B cell (primary cell): ENCODE measurements around the gene SPATA25. TPM values are rescaled to one million over a fixed set of nuclear protein-coding genes. Genes with fewer than 3 reads are reported as not detected.

ENCODE experiments used
- ATAC-seq: fragments of 200-7000 bp; cut with Tn5 transposase; one replicate; pipeline ENCODE4 v1.10.0; 2021; ENCODE audit warnings: low read depth, mild to moderate bottlenecking, moderate number of reproducible peaks, moderate library complexity
- CTCF ChIA-PET: fragments of 350-600 bp; sonication (Branson Sonifier 250); formaldehyde crosslinking; loops from one replicate; lab custom pipeline; 2021; ENCODE audit warnings: antibody characterized with exemption, inconsistent platforms; lab: Charles Lee
- POLR2A ChIA-PET: fragments of 350-600 bp; sonication (Branson Sonifier 250); formaldehyde crosslinking; loops from one replicate; lab custom pipeline; 2021; ENCODE audit warnings: antibody characterized with exemption; lab: Charles Lee
- DNase-seq: peaks from one replicate; pipeline ENCODE4 v3.0.0; 2013
- H2AFZ ChIP-seq: 2 replicates; pipeline ENCODE4 v1.6.1; 2012; ENCODE audit warnings: mild to moderate bottlenecking, low read depth, low read length; ENCODE audit not compliant: insufficient read depth, poor library complexity, severe bottlenecking
- H3K27ac ChIP-seq, 2 donors: 1 replicate in 1 of 2; 2 replicates in 1 of 2; pipeline ENCODE4 v1.5.1; 2012 to 2013; ENCODE audit warnings: low read length in 2 of 2, mild to moderate bottlenecking in 2 of 2, moderate library complexity in 1 of 2
- H3K27me3 ChIP-seq, 4 experiments: fragments of 200-600 bp in 1 of 4; sonication (generic) in 1 of 4; replicated peaks in 1 of 4; 1 replicate in 2 of 4; 2 replicates in 2 of 4; pipeline versions ENCODE4 v1.6.1 to v1.7.0; 2013 to 2016; ENCODE audit warnings: low read length in 3 of 4, mild to moderate bottlenecking in 2 of 4, mixed read lengths in 1 of 4, moderate library complexity in 1 of 4; ENCODE audit not compliant: insufficient read depth in 4 of 4, control insufficient read depth in 3 of 4; ENCODE audit errors: control extremely low read depth in 1 of 4
- H3K36me3 ChIP-seq, 2 experiments: replicated peaks in 1 of 2; 1 replicate in 1 of 2; 2 replicates in 1 of 2; pipeline versions ENCODE4 v1.6.1 to v1.7.1; 2013; ENCODE audit warnings: low read length in 1 of 2; ENCODE audit not compliant: insufficient read depth in 2 of 2, control insufficient read depth in 1 of 2; ENCODE audit errors: control extremely low read depth in 1 of 2, extremely low read depth in 1 of 2
- H3K4me1 ChIP-seq, 2 donors: fragments of 200-600 bp in 1 of 2; sonication (generic) in 1 of 2; 1 replicate in 1 of 2; 2 replicates in 1 of 2; pipeline versions ENCODE4 v1.5.1 to v1.6.1; 2013 to 2017; ENCODE audit warnings: low read length in 2 of 2; ENCODE audit not compliant: control insufficient read depth in 2 of 2, insufficient read depth in 2 of 2
- H3K4me2 ChIP-seq: replicated peaks from 2 replicates; pipeline ENCODE3; 2012; ENCODE audit warnings: mild to moderate bottlenecking, low read depth, low read length; ENCODE audit not compliant: poor library complexity, severe bottlenecking
- H3K4me3 ChIP-seq, 5 experiments: fragments of 200-600 bp in 1 of 5; sonication (generic) in 1 of 5; 1 replicate in 3 of 5; 2 replicates in 2 of 5; pipeline versions ENCODE4 v1.5.1 to v1.7.0; 2011 to 2016; ENCODE audit warnings: low read length in 4 of 5, mild to moderate bottlenecking in 4 of 5, low read depth in 2 of 5, control low read depth in 1 of 5, moderate library complexity in 1 of 5; ENCODE audit not compliant: insufficient read depth in 1 of 5; ENCODE audit errors: control extremely low read depth in 1 of 5, extremely low read depth in 1 of 5
- H3K79me2 ChIP-seq: fragments of 200-600 bp; sonication (generic); one replicate; pipeline ENCODE4 v1.6.0; 2016; ENCODE audit warnings: low read length; ENCODE audit not compliant: control insufficient read depth, insufficient read depth
- H3K9ac ChIP-seq: fragments of 200-600 bp; sonication (generic); 2 replicates; pipeline ENCODE4 v1.6.1; 2017; ENCODE audit warnings: mild to moderate bottlenecking, low read length, moderate library complexity
- H3K9me3 ChIP-seq, 3 donors: one replicate each; pipeline versions ENCODE4 v1.6.1 to v1.7.1; 2013; ENCODE audit warnings: low read length in 2 of 3; ENCODE audit not compliant: control insufficient read depth in 2 of 3, insufficient read depth in 1 of 3; ENCODE audit errors: control extremely low read depth in 1 of 3
- H4K20me1 ChIP-seq: 2 replicates; pipeline ENCODE4 v1.6.0; 2012; ENCODE audit warnings: mild to moderate bottlenecking, low read length; ENCODE audit not compliant: insufficient read depth, control insufficient read depth, poor library complexity, severe bottlenecking
- H3K27ac Mint-ChIP-seq: one replicate; pipeline ENCODE4 v1.8.0; 2021; ENCODE audit warnings: mixed read lengths
- H3K27me3 Mint-ChIP-seq: one replicate; pipeline ENCODE4 v1.8.0; 2021; ENCODE audit warnings: mixed read lengths
- H3K4me1 Mint-ChIP-seq: one replicate; pipeline ENCODE4 v1.8.0; 2021; ENCODE audit warnings: mixed read lengths
- H3K4me3 Mint-ChIP-seq: one replicate; pipeline ENCODE4 v1.8.0; 2021; ENCODE audit warnings: mixed read lengths
- H3K9me3 Mint-ChIP-seq: one replicate; pipeline ENCODE4 v1.8.0; 2022; ENCODE audit warnings: mixed read lengths; ENCODE audit not compliant: insufficient read depth
- CTCF ChIP-seq: fragments of 200-600 bp; IDR thresholded peaks from one replicate; pipeline ENCODE4 v1.8.0; 2022; ENCODE audit warnings: antibody characterized with exemption, mild to moderate bottlenecking
- EZH2 ChIP-seq: IDR thresholded peaks from 2 replicates; pipeline ENCODE4 v1.6.1; 2012; ENCODE audit warnings: borderline replicate concordance, low read depth, mild to moderate bottlenecking, moderate library complexity, low read length; ENCODE audit not compliant: insufficient read depth, poor library complexity, severe bottlenecking
- WGBS: methylation state at CpG from one replicate; pipeline ENCODE4 v1.1.5; 2013; ENCODE audit warnings: missing lambda C conversion rate; ENCODE audit not compliant: insufficient coverage; 5-methylcytosine and 5-hydroxymethylcytosine counted together
- intact Hi-C: fragments of 100-400 bp; cut with micrococcal nuclease; formaldehyde crosslinking; loops from one replicate; pipeline ENCODE4 v1.10.0; 2022
- polyA plus RNA-seq: library from polyadenylated mRNA; depleted of rRNA; stranded (reverse); fragments of >200 nt; gene quantifications from 2 replicates; pipeline ENCODE4 v1.2.3, GENCODE V29; 2012
- total RNA-seq, 2 donors: library from RNA; stranded (reverse); fragments of 120-200 nt in 1 of 2; gene quantifications; 1 replicate in 1 of 2; 2 replicates in 1 of 2; pipeline versions ENCODE4 v1.2.3 to v1.2.4, GENCODE V29; 2013 to 2022

The SPATA25 gene
- total and polyA plus RNA-seq, 2 donors (not counting 1 experiment from before 2014, with no cell fraction given), result 2.5 to 2.9 TPM

DNA sequence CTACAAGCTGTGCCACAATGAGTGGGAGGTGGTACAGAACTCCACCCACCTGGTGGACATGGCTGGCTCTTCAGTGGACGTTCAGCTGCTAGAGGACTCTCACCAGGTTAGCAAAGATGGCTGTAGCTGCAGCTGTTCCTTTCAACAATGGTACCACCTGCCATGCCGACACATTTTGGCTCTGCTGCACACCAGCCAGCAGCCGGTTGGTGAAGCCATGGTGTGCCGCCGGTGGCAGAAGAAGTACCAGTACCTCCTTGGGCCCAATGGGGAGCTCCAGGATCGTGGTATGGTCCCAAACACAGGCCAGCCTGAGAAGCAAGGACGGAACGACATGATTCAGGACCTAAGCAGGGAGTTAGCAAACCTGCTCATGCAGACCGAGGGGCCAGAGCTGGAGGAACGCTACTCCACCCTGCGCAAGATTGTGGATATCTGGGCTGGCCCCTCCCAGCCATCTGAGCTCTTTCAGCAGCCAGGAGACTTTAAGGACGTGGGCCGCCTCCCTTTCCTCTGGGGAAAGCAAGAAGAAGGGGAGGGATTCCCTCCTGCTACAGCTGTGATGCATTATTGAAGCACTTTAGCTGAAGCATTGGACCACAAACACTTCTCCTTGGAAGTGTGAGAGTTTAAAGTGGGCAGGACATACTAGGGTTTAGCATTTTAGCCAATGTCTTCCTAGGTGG is 9.2 kb downstream of the SPATA25 start:
- no peak overlapping the region for H3K4me2 ChIP-seq
- no peak overlapping the region for H3K9ac ChIP-seq
- H3K4me3 ChIP-seq, result no peak overlapping the region
- H3K27ac ChIP-seq, result no peak overlapping the region
- Mint-ChIP-seq H3K4me1 (peaks cover 21% of the 10 kb centered on the region), H3K4me3 (no peak overlapping the region), H3K27ac (no peak overlapping the region), H3K27me3 (no peaks in the 10 kb centered on the region), H3K9me3 (no peaks in the 10 kb centered on the region)
- no peaks in the 10 kb centered on the region for H3K9me3 ChIP-seq
- H3K79me2 ChIP-seq, result peaks cover 22% of the 10 kb centered on the region
- H2AFZ ChIP-seq, result no peak overlapping the region
- peaks cover 2 to 27% of the 10 kb centered on the region in 2 experiments for H3K36me3 ChIP-seq
- ChIA-PET POLR2A (no interaction called here), CTCF (interaction anchor here (1.3 kb wide), 1 partner anchor 22 kb away, joined by 4 read pairs; the partner anchor contains the start of gene ACOT8)
- no peak for ATAC-seq
- no peaks in the 10 kb centered on the region for H4K20me1 ChIP-seq
- intact Hi-C loops, result no loop called here
- H3K27me3 ChIP-seq, result no peaks in the 10 kb centered on the region
- TF ChIP-seq EZH2 (no peak), CTCF (no peak)
- 96% methylated on average over 12 of the region's 13 CpGs for WGBS
- no peak for DNase-seq
- H3K4me1 ChIP-seq, result peaks cover 3 to 19% of the 10 kb centered on the region in 2 donors

DNA sequence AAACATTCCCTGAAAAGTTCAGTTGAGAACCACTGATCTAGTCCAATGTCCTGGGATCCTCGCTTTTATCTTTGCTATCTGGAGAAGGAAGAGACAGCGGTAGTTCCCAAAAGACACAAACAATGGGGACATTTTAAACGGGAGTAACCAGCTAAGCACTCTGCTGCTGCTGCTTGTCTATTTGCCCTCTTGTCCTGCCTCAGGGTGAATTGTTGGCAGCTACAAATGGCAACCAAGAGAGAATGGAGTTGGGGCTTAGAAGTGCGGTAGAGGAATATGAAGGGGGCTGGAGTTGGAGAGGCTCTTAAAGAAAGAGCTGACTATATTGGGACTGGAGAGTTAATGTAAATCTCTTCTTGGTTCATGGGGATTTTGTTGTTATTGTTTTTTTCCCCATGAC is 12.8 kb downstream of the SPATA25 start:
- 93% methylated on average over 4 of the region's 4 CpGs for WGBS

More for the DNA sequence above, 12.8 kb downstream of the SPATA25 start:
- no peaks in the 10 kb centered on the region for H3K4me1 ChIP-seq
- H4K20me1 ChIP-seq, result no peaks in the 10 kb centered on the region
- DNase-seq, result no peak
- H3K4me2 ChIP-seq, result no peak overlapping the region
- no peak for TF ChIP-seq CTCF
- no peak for TF ChIP-seq EZH2
- intact Hi-C loops, result no loop called here
- H3K9me3 ChIP-seq, result no peaks in the 10 kb centered on the region
- Mint-ChIP-seq H3K27ac (no peak overlapping the region), H3K27me3 (no peaks in the 10 kb centered on the region), H3K4me3 (no peak overlapping the region), H3K4me1 (no peaks in the 10 kb centered on the region), H3K9me3 (no peaks in the 10 kb centered on the region)
- no peak overlapping the region for H2AFZ ChIP-seq
- H3K27ac ChIP-seq, result no peak overlapping the region
- no peaks in the 10 kb centered on the region for H3K79me2 ChIP-seq
- no peak for ATAC-seq
- no peak overlapping the region for H3K9ac ChIP-seq
- ChIA-PET POLR2A (interaction anchor here (1.2 to 1.6 kb wide), 2 partner anchors 35 to 60 kb away, joined by 3 to 6 read pairs; partner anchors contain the start of gene PCIF1), CTCF (interaction anchor here (0.7 kb wide), 1 partner anchor 687 kb away, joined by 4 read pairs; no protein-coding TSS in a partner anchor)
- no peaks in the 10 kb centered on the region for H3K27me3 ChIP-seq
- no peak overlapping the region for H3K4me3 ChIP-seq
- H3K36me3 ChIP-seq, result peaks cover 2 to 24% of the 10 kb centered on the region in 2 experiments
